NCI-H2107 treated with DMSO at 0.1 percent for 48 hours (cell line): ENCODE data around the gene RGS13.
"Not testable (repeated sequence)": the region's sequence is repeated elsewhere in the genome, so short reads cannot be mapped to it uniquely, and the experiment has no call there.

Experiments used
- DNase-seq: peaks from one replicate; lab custom pipeline; 2025; ENCODE audit not compliant: unreplicated experiment; lab: John Stamatoyannopoulos, UW

Gene RGS13

GRCh38 chr1:192675716-192676115 is 39.8 kb downstream of the RGS13 start:
- no peak for DNase-seq

- DNase-seq: no peak
Measured at GRCh38 chr1:192678099-192678498, 42.2 kb downstream of the RGS13 start.

- no peak for DNase-seq
Measured at GRCh38 chr1:192682335-192682734, 46.4 kb downstream of the RGS13 start.

GRCh38 chr1:192683081-192683480 is 47.1 kb downstream of the RGS13 start:
- not testable (repeated sequence) for DNase-seq

- DNase-seq: no peak
Measured at GRCh38 chr1:192689459-192689858, 53.5 kb downstream of the RGS13 start.

GRCh38 chr1:192691041-192691440 is 55.1 kb downstream of the RGS13 start:
- no peak for DNase-seq

- DNase-seq: no peak
Measured at GRCh38 chr1:192696082-192696481, 60.1 kb downstream of the RGS13 start.

- DNase-seq: no peak
Measured at GRCh38 chr1:192697771-192698170, 61.8 kb downstream of the RGS13 start.

- no peak for DNase-seq
Measured at GRCh38 chr1:192698731-192699130, 62.8 kb downstream of the RGS13 start.

- no peak for DNase-seq
Measured at GRCh38 chr1:192700834-192701271, 64.9 kb downstream of the RGS13 start.

- no peak for DNase-seq
Measured at GRCh38 chr1:192702212-192702902, 66.4 kb downstream of the RGS13 start.

- no peak for DNase-seq
Measured at GRCh38 chr1:192703283-192704206, 67.6 kb downstream of the RGS13 start.

GRCh38 chr1:192705510-192705909 is 69.6 kb downstream of the RGS13 start:
- no peak for DNase-seq

- no peak for DNase-seq
Measured at GRCh38 chr1:192706936-192707335, 71.0 kb downstream of the RGS13 start.

GRCh38 chr1:192707978-192708547 is 72.1 kb downstream of the RGS13 start:
- no peak for DNase-seq

GRCh38 chr1:192709544-192709943 is 73.6 kb downstream of the RGS13 start:
- DNase-seq: no peak
